Vagina (tissue), 2 donors: Measurements from ENCODE around the gene OR52A1.

Experiments
- POLR2A ChIP-seq, 2 donors: fragments of 450-650 bp; IDR thresholded peaks; one replicate each; pipeline ENCODE4 v1.6.1; 2017; ENCODE audit warnings: antibody characterized with exemption in 2 of 2, mild to moderate bottlenecking in 2 of 2, moderate library complexity in 2 of 2
- POLR2AphosphoS5 ChIP-seq, 2 donors: sonication (generic); formaldehyde crosslinking; IDR thresholded peaks; one replicate each; pipeline ENCODE4 v1.9.0; 2017; ENCODE audit warnings: antibody characterized with exemption in 2 of 2, mild to moderate bottlenecking in 2 of 2, low read depth in 1 of 2; ENCODE audit not compliant: insufficient read depth in 1 of 2
- TF ChIP-seq, protein P1 (sequence below), 3 experiments: fragments of 450-650 bp in 2 of 3; fragments of 200-600 bp in 1 of 3; sonication (generic) in 1 of 3; IDR thresholded peaks; one replicate each; pipeline ENCODE4 v1.5.1; 2017 to 2019; ENCODE audit warnings: antibody characterized with exemption in 3 of 3, mild to moderate bottlenecking in 2 of 3, moderate library complexity in 2 of 3

GRCh38 chr11:5123802-5124521 lies 30.6 kb downstream of the OR52A1 start:
- TF ChIP-seq, protein P1, sequence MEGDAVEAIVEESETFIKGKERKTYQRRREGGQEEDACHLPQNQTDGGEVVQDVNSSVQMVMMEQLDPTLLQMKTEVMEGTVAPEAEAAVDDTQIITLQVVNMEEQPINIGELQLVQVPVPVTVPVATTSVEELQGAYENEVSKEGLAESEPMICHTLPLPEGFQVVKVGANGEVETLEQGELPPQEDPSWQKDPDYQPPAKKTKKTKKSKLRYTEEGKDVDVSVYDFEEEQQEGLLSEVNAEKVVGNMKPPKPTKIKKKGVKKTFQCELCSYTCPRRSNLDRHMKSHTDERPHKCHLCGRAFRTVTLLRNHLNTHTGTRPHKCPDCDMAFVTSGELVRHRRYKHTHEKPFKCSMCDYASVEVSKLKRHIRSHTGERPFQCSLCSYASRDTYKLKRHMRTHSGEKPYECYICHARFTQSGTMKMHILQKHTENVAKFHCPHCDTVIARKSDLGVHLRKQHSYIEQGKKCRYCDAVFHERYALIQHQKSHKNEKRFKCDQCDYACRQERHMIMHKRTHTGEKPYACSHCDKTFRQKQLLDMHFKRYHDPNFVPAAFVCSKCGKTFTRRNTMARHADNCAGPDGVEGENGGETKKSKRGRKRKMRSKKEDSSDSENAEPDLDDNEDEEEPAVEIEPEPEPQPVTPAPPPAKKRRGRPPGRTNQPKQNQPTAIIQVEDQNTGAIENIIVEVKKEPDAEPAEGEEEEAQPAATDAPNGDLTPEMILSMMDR (IDR thresholded peaks at IDR 0.05): peak in 2 of 3 experiments; percentile 35 to 40
- TF ChIP-seq POLR2A (IDR thresholded peaks at IDR 0.05): no peak
- no peak for TF ChIP-seq POLR2AphosphoS5 (IDR thresholded peaks at IDR 0.05; ENCODE audit: insufficient read depth in 1 of 2, low read depth in 1 of 2)
